ENCODE data around the gene CROCC. TPM values are rescaled to one million over a fixed set of nuclear protein-coding genes. Genes with fewer than 3 reads are reported as not detected.

The CROCC gene
- total and polyA plus RNA-seq, 2 donors from 2014 or later = 10.6 to 30.5 TPM

DNA sequence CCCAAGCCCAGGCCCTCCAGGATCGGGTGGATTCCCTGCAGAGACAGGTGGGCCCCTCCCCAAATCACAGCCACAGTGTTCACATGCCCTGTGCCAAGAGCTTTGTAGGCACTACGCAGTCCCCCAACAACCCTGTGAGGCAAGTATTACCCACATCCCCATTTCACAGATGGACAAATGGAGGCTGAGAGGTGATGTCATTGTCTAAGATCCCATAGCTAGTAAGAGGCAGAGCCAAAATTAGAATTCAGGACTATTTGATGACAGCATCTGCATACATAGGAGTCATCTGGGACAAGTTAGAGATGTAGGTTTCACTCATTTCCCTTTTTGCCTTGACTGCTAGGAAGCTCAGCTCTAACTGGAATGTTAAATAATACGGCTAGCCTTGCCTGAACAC is 46.6 kb downstream of the CROCC start:
- no peaks in the 10 kb centered on the region for H3K4me1 ChIP-seq (ENCODE audit: control insufficient read depth in 2 of 3, insufficient read depth in 2 of 3, low read depth in 1 of 3, low read length in 3 of 3)
- TF ChIP-seq, protein P1, sequence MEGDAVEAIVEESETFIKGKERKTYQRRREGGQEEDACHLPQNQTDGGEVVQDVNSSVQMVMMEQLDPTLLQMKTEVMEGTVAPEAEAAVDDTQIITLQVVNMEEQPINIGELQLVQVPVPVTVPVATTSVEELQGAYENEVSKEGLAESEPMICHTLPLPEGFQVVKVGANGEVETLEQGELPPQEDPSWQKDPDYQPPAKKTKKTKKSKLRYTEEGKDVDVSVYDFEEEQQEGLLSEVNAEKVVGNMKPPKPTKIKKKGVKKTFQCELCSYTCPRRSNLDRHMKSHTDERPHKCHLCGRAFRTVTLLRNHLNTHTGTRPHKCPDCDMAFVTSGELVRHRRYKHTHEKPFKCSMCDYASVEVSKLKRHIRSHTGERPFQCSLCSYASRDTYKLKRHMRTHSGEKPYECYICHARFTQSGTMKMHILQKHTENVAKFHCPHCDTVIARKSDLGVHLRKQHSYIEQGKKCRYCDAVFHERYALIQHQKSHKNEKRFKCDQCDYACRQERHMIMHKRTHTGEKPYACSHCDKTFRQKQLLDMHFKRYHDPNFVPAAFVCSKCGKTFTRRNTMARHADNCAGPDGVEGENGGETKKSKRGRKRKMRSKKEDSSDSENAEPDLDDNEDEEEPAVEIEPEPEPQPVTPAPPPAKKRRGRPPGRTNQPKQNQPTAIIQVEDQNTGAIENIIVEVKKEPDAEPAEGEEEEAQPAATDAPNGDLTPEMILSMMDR (IDR thresholded peaks at IDR 0.05; ENCODE audit: borderline replicate concordance, extremely low read depth, insufficient read depth) = no peak
- no peaks in the 10 kb centered on the region for H3K9me3 ChIP-seq (ENCODE audit: control insufficient read depth in 2 of 3, insufficient read depth in 1 of 3, low read length in 3 of 3)
- DNase-seq (no peak), FAIRE-seq (no peak)
- H3K4me3 ChIP-seq (ENCODE audit: low read length in 3 of 3) = no peak overlapping the region
- no peak overlapping the region for H3K27ac ChIP-seq (ENCODE audit: low read depth in 2 of 2, low read length in 2 of 2)
- H3K36me3 ChIP-seq (ENCODE audit: control insufficient read depth in 2 of 3, insufficient read depth in 3 of 3, low read length in 3 of 3) = peaks cover 0 to 10% (median 3%) of the 10 kb centered on the region in 3 donors
- intact Hi-C loops (cut with DNase I) = no loop called here
- no peak overlapping the region for H3K9ac ChIP-seq (ENCODE audit: low read length in 3 of 3)
- no peaks in the 10 kb centered on the region for H3K27me3 ChIP-seq (ENCODE audit: control insufficient read depth, insufficient read depth, low read length)

- DNase-seq (no peak), FAIRE-seq (no peak)
- H3K36me3 ChIP-seq (ENCODE audit: control insufficient read depth in 2 of 3, insufficient read depth in 3 of 3, low read length in 3 of 3) = peaks cover 0 to 10% (median 3%) of the 10 kb centered on the region in 3 donors
- H3K9me3 ChIP-seq (ENCODE audit: control insufficient read depth in 2 of 3, insufficient read depth in 1 of 3, low read length in 3 of 3) = no peaks in the 10 kb centered on the region
- H3K27me3 ChIP-seq (ENCODE audit: control insufficient read depth, insufficient read depth, low read length) = no peaks in the 10 kb centered on the region
- intact Hi-C loops (cut with DNase I) = no loop called here
- no peak overlapping the region for H3K9ac ChIP-seq (ENCODE audit: low read length in 3 of 3)
- no peaks in the 10 kb centered on the region for H3K4me1 ChIP-seq (ENCODE audit: control insufficient read depth in 2 of 3, insufficient read depth in 2 of 3, low read depth in 1 of 3, low read length in 3 of 3)
- no peak overlapping the region for H3K27ac ChIP-seq (ENCODE audit: low read depth in 2 of 2, low read length in 2 of 2)
- no peak overlapping the region for H3K4me3 ChIP-seq (ENCODE audit: low read length in 3 of 3)
- TF ChIP-seq, protein P1 (IDR thresholded peaks at IDR 0.05; ENCODE audit: borderline replicate concordance, extremely low read depth, insufficient read depth) = no peak
Measured at GRCh38 chr1:16969057-16969611, 47.4 kb downstream of the CROCC start.

DNA sequence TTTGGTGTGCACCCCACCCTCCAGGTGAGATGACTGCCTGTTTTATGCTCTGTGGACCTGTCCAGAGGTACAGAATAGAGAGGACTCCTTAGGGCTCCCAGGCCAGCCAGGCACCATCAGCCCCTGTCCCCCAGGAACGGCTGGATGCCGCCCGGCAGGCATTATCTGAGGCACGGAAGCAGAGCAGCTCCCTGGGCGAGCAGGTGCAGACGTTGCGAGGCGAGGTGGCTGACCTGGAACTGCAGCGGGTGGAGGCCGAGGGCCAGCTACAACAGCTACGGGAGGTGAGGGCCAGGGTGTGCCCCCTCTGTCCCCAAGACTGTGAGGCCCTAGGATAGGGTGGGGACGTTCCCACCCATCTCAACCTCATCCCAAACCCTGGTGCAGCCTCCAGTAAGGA is 47.9 kb downstream of the CROCC start:
- no peaks in the 10 kb centered on the region for H3K9me3 ChIP-seq (ENCODE audit: control insufficient read depth in 2 of 3, insufficient read depth in 1 of 3, low read length in 3 of 3)
- intact Hi-C loops (cut with DNase I) = loop anchor here (10.0 kb wide), 1 partner anchor 75 kb away; no protein-coding TSS in a partner anchor
- no peak overlapping the region for H3K9ac ChIP-seq (ENCODE audit: low read length in 3 of 3)
- TF ChIP-seq, protein P1 (IDR thresholded peaks at IDR 0.05; ENCODE audit: borderline replicate concordance, extremely low read depth, insufficient read depth) = no peak
- H3K27ac ChIP-seq (ENCODE audit: low read depth in 2 of 2, low read length in 2 of 2) = no peak overlapping the region
- H3K36me3 ChIP-seq (ENCODE audit: control insufficient read depth in 2 of 3, insufficient read depth in 3 of 3, low read length in 3 of 3) = peaks cover 0 to 10% (median 3%) of the 10 kb centered on the region in 3 donors
- FAIRE-seq (no peak), DNase-seq (no peak)
- H3K4me1 ChIP-seq (ENCODE audit: control insufficient read depth in 2 of 3, insufficient read depth in 2 of 3, low read depth in 1 of 3, low read length in 3 of 3) = no peaks in the 10 kb centered on the region
- H3K4me3 ChIP-seq (ENCODE audit: low read length in 3 of 3) = no peak overlapping the region
- H3K27me3 ChIP-seq (ENCODE audit: control insufficient read depth, insufficient read depth, low read length) = no peaks in the 10 kb centered on the region

Data from kidney (tissue), 14 donors.